HG03439 (cell line): ENCODE measurements around the gene HSPE1.
"Not testable (repeated sequence)": the region's sequence is repeated elsewhere in the genome, so short reads cannot be mapped to it uniquely, and the experiment has no call there.

Source experiments
- ATAC-seq: cut with Tn5 transposase; IDR thresholded peaks from one replicate; pipeline ENCODE4 v1.9.1; 2021; ENCODE audit warnings: mild to moderate bottlenecking, moderate library complexity; ENCODE audit not compliant: unreplicated experiment

HSPE1 gene

DNA sequence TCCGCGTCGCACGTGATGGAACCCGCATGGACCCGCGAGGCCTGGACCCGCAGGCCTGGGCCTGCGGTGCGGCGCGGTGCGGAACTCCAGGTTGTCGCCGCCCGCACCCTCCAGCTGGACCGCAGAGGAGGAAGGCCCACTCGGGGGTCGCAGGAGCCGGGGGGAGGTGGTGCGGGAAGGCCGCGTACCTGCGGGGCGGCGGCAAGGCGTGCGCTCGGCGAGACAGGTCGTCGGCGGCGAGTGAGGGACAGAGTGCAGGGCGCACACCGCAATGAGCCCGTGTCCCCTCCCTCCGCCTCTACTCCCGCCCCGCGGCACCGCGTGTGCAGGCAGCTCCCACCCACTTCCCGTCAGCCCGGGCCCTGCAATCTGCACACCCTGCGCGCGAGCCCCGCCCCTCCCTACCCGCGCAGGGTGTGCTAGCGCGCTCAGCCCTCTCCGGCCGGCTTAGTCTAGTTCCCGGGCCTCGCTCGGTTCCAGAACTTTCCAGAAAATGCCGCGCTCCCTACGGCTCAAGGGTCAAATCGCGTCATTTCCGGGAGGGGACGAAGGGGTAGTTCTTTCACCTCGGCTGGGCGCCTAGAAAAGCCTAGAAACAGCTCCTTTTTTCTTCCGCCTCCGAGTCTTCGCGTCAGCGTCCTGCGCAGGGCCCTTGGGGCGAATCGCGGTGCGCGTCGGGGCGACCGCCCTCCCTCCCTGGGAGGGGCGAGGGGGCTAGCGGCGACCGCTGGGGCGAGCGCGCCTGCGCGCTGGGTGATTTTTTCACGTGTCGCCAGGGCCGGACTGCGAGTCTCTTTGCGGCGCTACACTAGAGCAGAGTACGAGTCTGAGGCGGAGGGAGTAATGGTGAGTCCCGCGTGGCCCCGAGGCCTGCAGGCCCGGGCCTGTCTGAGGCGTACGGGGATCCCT is at the start of gene HSPE1, which contains the start of gene HSPD1:
Gene HSPE1, plus strand, starts transcription at position 786 of the 909 bp plus-strand sequence. Its CDS starts 58 bp downstream, at position 844.
Gene HSPD1, minus strand, starts transcription at position 247 of the 909 bp plus-strand sequence. CDS start 992 bp downstream, outside the sequence.
- peak; percentile 83 for ATAC-seq

DNA sequence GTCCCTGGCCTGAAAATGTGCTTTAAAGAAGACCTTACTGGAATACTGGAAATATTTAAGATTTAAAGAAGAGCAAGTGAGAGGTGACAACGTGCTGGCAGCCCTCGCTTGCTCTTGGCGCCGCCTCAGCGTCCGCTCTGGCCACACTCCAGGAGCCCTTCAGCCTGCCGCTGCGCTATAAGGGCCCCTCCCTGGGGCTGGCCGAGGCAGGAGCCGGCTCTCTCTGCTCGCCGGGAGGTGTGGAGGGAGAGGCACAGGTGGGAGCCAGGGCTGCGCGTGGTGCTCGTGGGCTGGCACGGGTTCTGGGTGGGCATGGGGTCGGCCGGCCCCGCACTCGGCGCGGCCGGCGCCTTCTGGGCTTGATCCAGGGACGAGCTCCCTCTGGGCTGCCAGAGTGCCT is 49.7 kb upstream of the HSPE1 start:
- no peak for ATAC-seq

DNA sequence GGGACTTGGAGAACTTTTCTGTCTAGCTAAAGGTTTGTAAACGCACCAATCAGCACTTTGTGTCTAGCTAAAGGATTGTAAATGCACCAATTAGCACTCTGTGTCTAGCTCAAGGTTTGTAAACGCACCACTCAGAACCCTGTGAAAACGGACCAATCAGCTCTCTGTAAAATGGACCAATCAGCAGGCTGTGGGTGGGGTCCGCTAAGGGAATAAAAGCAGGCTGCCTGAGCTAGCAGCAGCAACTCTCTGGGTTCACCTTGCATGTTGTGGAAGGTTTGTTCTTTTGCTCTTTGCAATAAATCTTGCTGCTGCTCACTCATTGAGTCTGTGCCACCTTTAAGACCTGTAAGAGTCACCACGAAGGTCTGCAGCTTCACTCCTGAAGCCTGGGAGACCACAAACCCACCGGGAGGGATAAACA is 49.2 kb upstream of the HSPE1 start:
- ATAC-seq = not testable (repeated sequence)

DNA sequence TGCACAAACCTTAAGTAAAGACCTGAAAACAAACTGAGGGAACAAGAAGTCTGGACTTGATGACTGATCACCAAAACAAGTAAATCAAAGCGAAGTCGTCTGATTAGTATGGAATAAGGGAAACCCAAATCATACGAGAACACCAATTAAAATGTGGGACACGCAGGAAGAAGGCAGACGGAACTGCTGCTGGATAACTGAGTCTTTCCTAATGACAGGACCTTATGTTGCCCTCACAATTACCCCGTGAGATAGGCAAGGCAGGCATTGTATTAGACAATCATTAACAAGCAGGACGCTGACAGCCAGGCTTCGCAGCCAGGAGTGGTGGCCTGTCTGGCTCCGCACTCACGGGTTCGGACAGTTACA is 47.4 kb upstream of the HSPE1 start:
- no peak for ATAC-seq

DNA sequence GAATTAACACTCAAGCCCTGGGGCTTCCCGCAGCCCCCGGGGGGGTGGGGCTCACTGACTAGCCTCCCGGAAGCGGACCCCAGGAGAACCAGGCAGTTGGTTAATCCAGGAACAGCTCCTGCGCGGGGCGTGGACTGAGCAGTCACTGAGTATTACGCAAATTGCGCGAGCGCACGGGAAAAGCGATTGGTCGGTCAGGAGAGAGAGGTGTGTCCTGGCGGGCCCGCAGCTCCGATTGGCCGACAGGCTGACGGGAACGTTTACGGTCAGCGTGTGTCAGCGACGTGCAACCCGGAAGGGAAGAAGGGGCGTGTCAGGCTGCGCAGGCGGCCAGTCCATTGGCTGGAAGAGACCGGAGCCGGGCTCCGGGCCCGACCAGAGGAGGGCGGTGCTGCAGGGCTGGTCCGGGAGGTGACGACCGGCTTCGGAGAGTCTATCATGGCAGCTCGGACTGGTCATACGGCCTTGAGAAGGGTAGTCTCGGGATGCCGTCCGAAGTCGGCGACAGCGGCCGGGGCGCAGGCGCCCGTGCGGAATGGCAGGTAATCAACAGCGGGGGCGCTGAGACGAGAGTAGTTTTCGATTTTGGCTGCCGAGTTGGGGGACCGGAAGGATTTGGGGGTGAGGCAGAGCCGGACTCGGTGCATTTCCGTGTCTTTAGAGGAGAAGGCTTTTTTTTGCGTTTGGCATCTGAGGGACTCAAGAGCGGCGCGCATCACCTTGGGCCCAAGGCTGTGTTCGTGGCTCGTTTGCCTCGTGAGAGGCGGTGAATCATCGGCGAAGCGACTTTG is 46.9 kb upstream of the HSPE1 start, which contains the start of gene COQ10B:
Gene COQ10B, plus strand, starts transcription at position 430 of the 791 bp plus-strand sequence. Its CDS starts 9 bp downstream, at position 439.
- peak; percentile 96 for ATAC-seq

DNA sequence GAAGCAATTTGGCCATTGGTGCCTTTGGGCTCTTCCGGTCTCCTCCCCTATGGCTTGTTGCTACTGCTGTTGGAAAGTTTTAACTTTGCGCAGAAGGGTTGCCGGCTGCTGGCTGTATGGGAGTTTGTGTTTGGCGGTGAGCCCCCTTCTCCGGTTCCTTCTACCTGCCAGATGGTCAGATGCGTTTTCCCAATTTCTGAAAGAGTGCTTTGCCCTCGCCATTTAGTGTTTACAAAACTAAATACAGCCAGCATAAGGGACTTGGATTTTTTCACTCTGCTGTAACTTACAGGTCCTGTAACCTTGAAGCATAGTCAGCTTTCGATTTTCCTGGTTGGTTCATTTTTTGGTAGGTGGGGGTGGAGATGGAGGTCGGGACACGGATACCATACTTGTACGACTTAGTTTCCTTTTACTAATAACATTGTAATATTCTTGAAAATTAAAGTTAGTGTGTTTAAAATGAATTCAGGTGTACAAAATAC is 46.2 kb upstream of the HSPE1 start:
- peak; percentile 18 for ATAC-seq

DNA sequence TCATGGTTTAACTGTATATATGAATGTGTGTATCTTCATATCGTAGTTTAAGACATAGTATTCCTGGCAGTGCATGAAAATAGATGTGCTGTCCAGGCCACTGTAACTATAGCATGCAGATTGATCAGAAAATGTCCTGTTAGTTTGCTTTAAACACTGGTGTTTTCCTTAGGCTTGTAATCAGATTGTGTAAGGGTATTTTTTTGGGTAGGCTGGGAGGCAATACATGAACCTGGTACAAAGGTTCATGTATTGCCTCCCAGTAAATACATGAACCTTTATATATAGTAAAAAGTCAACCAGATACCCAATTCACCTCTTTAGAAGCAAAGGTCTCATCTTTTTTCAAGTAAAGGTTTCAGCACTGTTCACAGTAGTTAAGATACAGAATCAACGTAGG is 45.3 kb upstream of the HSPE1 start:
- ATAC-seq = no peak

DNA sequence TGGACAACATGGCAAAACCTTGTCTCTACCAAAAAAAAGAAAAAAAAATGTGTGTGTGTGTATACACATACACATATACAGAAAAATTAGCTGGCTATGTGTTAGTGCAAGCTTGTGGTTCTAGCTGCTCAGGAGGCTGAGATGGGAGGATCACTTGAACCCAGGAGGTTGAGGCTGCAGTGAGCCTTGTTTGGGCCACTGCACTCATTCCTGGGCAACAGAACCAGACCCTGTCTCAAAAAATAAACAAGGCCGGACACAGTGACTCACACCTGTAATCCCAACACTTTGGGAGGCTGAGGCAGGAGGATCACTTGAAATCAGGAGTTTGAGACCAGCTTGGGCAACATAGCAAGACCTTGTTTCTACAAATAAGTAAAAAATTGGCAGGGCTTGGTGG is 44.8 kb upstream of the HSPE1 start:
- ATAC-seq = no peak

DNA sequence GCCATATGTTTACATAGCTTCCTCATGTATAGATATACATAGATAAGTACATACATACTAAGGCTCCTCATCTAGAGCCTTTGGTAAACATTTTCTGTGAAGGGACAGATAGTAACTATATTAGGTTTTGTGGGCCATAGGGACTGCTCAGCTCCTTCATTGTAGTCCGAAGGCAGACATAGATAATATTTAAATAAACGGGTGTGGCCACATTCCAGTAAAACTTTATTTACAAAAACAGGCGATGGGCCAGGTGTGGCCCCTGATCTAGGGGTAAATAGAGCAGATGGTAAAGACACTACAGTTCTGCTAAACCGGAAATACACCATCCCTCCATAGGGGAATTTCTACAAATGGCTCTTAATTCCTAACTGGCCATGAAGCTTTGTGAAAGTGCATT is 39.5 kb upstream of the HSPE1 start:
- ATAC-seq = no peak

DNA sequence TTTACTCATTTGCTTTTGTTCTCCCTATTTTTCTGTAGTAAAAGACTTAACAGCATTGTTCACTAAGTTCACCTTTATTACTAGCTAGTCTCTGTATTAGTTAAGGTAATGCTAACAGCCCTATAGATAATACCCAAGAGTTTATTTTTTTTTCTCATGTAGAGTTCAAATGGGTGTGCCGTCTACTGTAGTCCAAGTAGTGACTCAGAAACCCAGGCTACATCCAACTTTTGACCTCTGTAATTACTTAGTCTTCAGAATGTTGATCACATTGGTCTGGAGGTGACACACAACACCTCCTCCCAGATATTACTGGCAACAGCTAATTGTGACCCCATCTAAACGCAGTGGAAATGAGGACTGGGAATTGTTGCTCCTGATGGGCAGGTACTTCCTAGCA is 39.1 kb upstream of the HSPE1 start:
- ATAC-seq = no peak

DNA sequence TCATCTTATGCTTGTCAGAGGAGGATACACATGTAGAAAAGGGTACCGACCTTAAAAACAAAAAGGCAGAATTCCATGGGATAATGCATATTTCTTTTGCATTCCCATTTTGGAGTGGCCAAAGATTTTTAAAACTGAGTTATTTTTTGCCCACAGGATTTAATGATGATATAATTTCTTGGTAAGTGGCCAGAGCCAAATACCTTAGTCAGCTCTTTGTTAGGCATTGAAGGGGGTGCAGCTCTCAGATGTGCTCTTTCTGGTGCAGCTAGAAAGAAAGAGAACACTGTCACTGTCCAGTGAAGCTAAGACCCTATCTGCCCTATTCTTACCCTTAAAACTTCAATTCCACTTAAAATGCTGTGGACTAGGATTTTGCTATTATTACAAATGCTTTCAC is 36.0 kb upstream of the HSPE1 start:
- no peak for ATAC-seq

DNA sequence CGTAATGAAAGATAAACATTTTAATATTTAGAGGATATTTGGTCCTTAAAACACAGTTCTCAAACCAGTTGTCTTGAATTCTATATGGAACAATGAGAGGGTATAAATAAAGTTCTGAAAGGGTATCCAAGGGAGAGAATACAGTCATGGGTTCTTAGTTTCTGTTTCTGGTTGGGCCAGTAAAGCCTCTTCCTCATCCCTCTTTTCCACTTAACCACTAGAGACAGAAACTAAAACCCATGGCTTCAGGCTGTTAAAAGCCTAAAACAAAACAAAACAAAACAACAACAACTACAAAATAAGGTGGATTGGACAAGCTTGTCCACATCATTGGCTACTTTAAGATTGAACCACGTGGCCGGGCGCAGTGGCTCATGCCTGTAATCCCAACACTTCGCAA is 28.0 kb upstream of the HSPE1 start:
- ATAC-seq = no peak

DNA sequence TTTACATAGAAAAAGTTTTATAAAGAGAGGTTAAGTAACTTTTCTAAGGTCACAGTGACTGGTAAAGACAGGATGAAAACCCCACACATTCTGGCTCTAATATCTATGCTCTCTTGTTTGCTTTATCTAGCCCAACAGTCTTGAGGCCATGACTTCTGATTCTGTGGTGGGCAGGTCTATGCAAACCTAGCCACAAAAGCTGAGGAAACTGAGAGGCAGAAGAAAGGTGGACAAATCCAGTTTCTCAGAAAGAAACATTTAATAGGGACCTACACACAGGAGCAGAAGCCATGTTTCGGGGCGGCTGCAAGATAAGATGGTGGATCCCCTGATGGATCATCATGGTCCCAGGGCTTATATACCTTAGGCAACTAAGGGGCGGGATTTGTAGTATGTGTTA is 22.4 kb upstream of the HSPE1 start:
- ATAC-seq = no peak

DNA sequence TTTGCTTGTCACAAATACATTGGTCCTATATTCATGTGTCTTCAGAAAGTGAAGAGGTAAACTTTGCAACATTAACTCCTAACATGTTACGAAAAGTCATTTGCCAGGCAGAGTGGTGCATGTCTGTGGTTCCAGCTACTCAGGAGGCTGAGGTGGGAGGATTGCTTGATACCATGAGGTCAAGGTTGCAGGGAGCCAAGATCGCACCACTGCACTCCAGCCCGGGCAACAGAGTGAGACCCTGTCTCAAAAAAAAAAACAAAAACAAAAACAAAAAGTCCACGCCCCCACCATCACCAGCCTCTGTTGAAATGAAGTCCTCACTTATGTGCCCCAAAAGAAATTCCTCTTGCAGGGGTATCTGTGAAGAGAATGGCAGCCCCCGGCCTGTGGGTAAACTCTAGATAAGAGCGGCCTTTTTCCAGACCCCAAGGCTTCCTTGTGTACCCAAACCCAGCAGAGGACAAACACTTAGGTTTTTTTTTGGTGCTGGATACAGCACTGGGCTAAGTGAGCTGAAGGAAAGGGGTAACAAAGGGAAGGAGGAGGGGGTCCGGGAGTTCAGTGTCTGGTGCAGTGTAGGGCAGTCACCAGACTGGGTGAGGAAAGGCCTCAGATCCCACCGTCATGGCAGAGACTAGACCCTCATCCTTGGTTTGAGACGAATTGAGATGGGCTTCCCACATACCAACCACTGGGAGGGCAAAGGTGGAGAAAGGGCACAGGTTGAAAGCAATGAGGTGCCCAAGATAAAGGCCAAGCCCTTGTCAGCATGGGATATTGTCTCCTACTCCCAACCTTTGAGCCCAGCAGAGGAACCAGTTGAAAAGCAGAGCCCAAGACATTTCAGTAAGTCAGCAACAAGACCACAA is 19.8 kb upstream of the HSPE1 start:
- no peak for ATAC-seq

DNA sequence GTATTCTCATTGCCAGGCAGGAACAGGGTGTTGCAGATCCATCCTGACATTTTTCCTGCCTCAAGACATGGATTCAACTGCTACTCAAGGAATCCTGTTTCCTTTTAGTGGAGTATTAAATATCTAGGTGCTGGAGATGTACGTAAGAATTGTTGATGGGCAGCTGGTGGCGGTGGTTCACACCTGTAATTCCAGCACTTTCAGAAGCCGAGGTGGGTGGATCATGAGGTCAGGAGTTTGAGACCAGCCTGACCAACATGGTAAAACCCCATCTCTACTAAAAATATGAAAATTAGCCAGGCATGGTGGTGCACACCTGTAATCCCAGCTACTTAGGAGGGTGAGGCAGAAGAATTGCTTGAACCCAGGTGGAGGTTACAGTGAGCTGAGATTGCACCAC is 15.9 kb upstream of the HSPE1 start:
- not testable (repeated sequence) for ATAC-seq

DNA sequence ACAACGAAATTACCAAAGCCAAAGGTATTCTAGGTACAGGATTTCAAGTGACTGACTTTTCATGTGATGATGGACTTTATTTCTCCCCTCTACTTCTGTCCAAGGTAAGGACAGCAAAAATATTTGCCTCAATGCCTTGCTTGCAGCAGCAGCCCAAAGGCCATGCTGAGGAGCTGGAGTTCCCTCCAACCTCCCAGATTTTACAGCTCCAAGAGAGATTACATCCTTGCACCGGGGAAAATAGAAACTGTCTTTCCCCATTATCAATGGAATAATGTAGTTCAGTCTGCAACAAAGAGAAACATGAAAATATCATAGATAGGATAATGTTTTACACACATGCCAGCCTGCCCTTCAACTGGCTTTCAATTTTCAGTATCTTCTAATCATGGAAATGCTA is 14.0 kb upstream of the HSPE1 start:
- no peak for ATAC-seq

DNA sequence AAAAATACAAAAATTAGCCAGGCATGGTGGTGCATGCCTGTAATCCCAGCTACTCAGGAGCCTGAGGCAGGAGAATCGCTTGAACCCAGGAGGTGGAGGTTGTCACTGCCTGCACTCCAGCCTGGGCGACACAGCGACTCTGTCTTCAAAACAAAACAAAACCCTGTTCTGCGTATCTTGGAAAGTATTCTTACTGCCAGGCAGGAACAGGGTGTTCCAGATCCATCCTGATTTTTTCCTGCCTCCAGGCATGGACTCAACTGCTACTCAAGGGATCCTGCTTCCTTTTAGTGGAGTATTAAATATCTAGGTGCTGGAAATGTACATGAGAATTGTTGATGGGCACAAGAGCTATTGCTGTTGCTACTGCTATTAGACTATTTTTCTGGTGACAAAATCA is 12.8 kb upstream of the HSPE1 start:
- no peak for ATAC-seq

DNA sequence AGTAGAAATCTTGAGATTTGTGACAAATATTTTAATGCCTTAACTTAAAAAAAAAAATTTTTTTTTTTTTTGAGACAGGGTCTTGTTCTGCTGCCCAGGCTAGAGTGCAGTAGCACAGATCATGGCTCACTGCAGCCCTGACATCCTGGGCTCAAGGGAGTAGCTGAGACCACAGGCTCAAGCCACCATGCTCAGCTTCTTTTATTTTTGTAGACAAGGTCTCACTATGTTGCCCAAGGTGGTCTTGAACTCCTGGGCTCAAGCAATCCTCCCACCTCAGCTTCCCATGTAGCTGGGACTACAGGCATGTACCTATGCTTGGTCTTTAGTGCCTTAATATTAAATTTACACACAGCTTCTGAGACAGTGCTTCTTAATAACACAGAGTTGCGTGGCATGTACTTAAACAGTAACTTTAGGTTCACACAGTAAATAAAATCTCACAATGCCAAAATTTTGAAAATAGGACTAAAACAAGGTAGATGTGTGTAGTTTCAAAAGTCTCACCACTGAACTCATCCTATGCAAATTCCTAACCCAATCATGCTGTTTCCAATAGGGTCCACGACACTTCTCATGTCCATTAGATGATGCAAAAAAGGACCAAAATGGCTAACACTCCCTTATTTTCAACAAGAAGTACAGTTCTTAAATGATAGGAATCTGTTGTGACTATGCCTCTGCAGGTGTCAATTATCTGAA is 4.6 kb upstream of the HSPE1 start:
- no peak for ATAC-seq

DNA sequence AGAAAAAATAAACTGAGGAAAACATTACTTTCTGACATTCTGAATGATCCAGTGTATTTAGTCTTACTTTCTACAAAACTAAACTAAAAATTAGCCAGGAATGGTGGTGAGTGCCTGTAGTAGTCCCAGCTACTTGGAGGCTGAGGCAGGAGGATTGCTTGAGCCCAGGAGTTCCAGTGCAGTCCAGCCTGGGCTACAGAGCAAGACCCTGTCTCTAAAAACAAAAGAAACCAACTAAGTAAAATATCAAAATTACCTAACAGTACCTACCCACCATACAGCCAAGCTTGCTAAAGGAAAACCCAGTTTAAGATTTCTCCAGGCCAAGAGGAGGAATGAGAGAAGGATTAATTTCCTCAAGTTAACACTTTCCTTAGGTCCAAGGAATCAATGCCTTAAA is 3.5 kb upstream of the HSPE1 start:
- ATAC-seq = no peak

DNA sequence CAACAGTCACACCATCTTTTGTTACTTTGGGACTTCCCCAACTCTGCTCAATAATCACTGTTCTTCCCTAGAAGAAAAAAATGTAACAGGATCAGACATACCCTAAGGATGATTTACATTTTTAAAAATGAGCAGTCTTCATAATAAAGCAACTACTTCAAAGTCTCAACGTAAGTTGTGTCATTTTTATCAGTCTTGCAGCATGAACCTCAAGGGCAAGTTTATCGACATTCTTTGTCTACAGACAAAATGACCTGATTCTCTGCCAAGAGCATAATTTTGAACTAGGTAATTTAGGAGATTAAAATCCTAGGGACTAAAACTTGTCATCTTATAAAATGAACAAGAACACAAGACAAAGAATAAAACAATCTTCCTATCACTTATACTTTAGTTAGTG is 2.9 kb upstream of the HSPE1 start:
- no peak for ATAC-seq
